Muscle layer of colon (tissue), 2 donors: ENCODE results near the gene TXK.

ENCODE experiments used
- H3K27ac ChIP-seq: one replicate; pipeline ENCODE4 v1.7.0; 2013; ENCODE audit warnings: low read depth, mild to moderate bottlenecking, low read length, moderate library complexity
- H3K27me3 ChIP-seq, 2 donors: one replicate each; pipeline ENCODE4 v1.7.0; 2013; ENCODE audit warnings: low read length in 2 of 2, mild to moderate bottlenecking in 2 of 2; ENCODE audit not compliant: insufficient read depth in 2 of 2, control insufficient read depth in 1 of 2
- H3K36me3 ChIP-seq: one replicate; pipeline ENCODE4 v1.7.0; 2013; ENCODE audit warnings: mild to moderate bottlenecking, low read length; ENCODE audit not compliant: insufficient read depth
- H3K4me1 ChIP-seq: one replicate; pipeline ENCODE4 v1.7.0; 2013; ENCODE audit warnings: mild to moderate bottlenecking, low read length; ENCODE audit not compliant: insufficient read depth
- H3K4me3 ChIP-seq, 2 donors: one replicate each; pipeline ENCODE4 v1.7.0; 2013; ENCODE audit warnings: low read length in 2 of 2, low read depth in 1 of 2, mild to moderate bottlenecking in 1 of 2, moderate library complexity in 1 of 2
- H3K9ac ChIP-seq: one replicate; pipeline ENCODE4 v1.7.0; 2013; ENCODE audit warnings: low read length
- H3K9me3 ChIP-seq: one replicate; pipeline ENCODE4 v1.7.0; 2013; ENCODE audit warnings: mild to moderate bottlenecking, low read length
- donor health status: abdominal sarcoma.
- donor health status: Adenocarcinoma of cecum.

TXK gene

GRCh38 chr4:48071191-48071590 lies 62.9 kb downstream of the TXK start:
- Histone ChIP-seq H3K9me3 (no peaks in the 10 kb centered on the region), H3K27ac (no peak overlapping the region), H3K4me3 (no peak overlapping the region), H3K4me1 (no peaks in the 10 kb centered on the region), H3K27me3 (no peaks in the 10 kb centered on the region), H3K9ac (no peak overlapping the region), H3K36me3 (no peaks in the 10 kb centered on the region)

- no peaks in the 10 kb centered on the region for H3K27me3 ChIP-seq
- no peak overlapping the region for H3K9ac ChIP-seq
- no peaks in the 10 kb centered on the region for H3K36me3 ChIP-seq
- no peak overlapping the region for H3K4me3 ChIP-seq
- no peaks in the 10 kb centered on the region for H3K9me3 ChIP-seq
- H3K4me1 ChIP-seq, result no peaks in the 10 kb centered on the region
- no peak overlapping the region for H3K27ac ChIP-seq
These were observed 65.0 kb downstream of the TXK start for GRCh38 chr4:48069026-48069425.

GRCh38 chr4:48068182-48068581 lies 65.9 kb downstream of the TXK start:
- H3K4me3 ChIP-seq, result no peak overlapping the region
- no peak overlapping the region for H3K9ac ChIP-seq
- no peaks in the 10 kb centered on the region for H3K27me3 ChIP-seq
- H3K27ac ChIP-seq, result no peak overlapping the region
- no peaks in the 10 kb centered on the region for H3K9me3 ChIP-seq
- no peaks in the 10 kb centered on the region for H3K4me1 ChIP-seq
- H3K36me3 ChIP-seq, result no peaks in the 10 kb centered on the region

- Histone ChIP-seq H3K27me3 (no peaks in the 10 kb centered on the region), H3K36me3 (no peaks in the 10 kb centered on the region), H3K9ac (no peak overlapping the region)
These were observed 66.5 kb downstream of the TXK start for GRCh38 chr4:48067536-48067935.

GRCh38 chr4:48065587-48066052 lies 68.4 kb downstream of the TXK start:
- H3K9ac ChIP-seq, result no peak overlapping the region
- no peak overlapping the region for H3K27ac ChIP-seq
- H3K9me3 ChIP-seq, result no peaks in the 10 kb centered on the region
- no peaks in the 10 kb centered on the region for H3K4me1 ChIP-seq
- no peaks in the 10 kb centered on the region for H3K36me3 ChIP-seq
- no peaks in the 10 kb centered on the region for H3K27me3 ChIP-seq
- H3K4me3 ChIP-seq, result no peak overlapping the region

More at GRCh38 chr4:48067536-48067935, 66.5 kb downstream of the TXK start:
- no peaks in the 10 kb centered on the region for H3K4me1 ChIP-seq
- no peaks in the 10 kb centered on the region for H3K9me3 ChIP-seq
- H3K4me3 ChIP-seq, result no peak overlapping the region
- H3K27ac ChIP-seq, result no peak overlapping the region

GRCh38 chr4:48064349-48064748 lies 69.7 kb downstream of the TXK start:
- no peaks in the 10 kb centered on the region for H3K9me3 ChIP-seq
- no peak overlapping the region for H3K27ac ChIP-seq
- no peaks in the 10 kb centered on the region for H3K4me1 ChIP-seq
- no peaks in the 10 kb centered on the region for H3K27me3 ChIP-seq
- H3K36me3 ChIP-seq, result no peaks in the 10 kb centered on the region
- no peak overlapping the region for H3K4me3 ChIP-seq
- H3K9ac ChIP-seq, result no peak overlapping the region

GRCh38 chr4:48058617-48059530 lies 75.2 kb downstream of the TXK start:
- Histone ChIP-seq H3K36me3 (no peaks in the 10 kb centered on the region), H3K9ac (no peak overlapping the region), H3K4me3 (no peak overlapping the region), H3K27me3 (no peaks in the 10 kb centered on the region), H3K27ac (no peak overlapping the region), H3K4me1 (no peaks in the 10 kb centered on the region), H3K9me3 (no peaks in the 10 kb centered on the region)

- no peak overlapping the region for H3K27ac ChIP-seq
- no peaks in the 10 kb centered on the region for H3K4me1 ChIP-seq
- no peaks in the 10 kb centered on the region for H3K9me3 ChIP-seq
- no peak overlapping the region for H3K4me3 ChIP-seq
- H3K27me3 ChIP-seq, result no peaks in the 10 kb centered on the region
- H3K9ac ChIP-seq, result no peak overlapping the region
- no peaks in the 10 kb centered on the region for H3K36me3 ChIP-seq
These were observed 83.0 kb downstream of the TXK start for GRCh38 chr4:48051078-48051477.

- no peak overlapping the region for H3K4me3 ChIP-seq
- H3K9ac ChIP-seq, result no peak overlapping the region
- no peak overlapping the region for H3K27ac ChIP-seq
- no peaks in the 10 kb centered on the region for H3K9me3 ChIP-seq
- H3K36me3 ChIP-seq, result no peaks in the 10 kb centered on the region
- no peaks in the 10 kb centered on the region for H3K27me3 ChIP-seq
- H3K4me1 ChIP-seq, result no peaks in the 10 kb centered on the region
These were observed 84.6 kb downstream of the TXK start for GRCh38 chr4:48049483-48049882.

GRCh38 chr4:48047896-48048295 lies 86.2 kb downstream of the TXK start:
- Histone ChIP-seq H3K9me3 (no peaks in the 10 kb centered on the region), H3K27ac (no peak overlapping the region), H3K27me3 (no peaks in the 10 kb centered on the region), H3K9ac (no peak overlapping the region), H3K4me3 (no peak overlapping the region), H3K4me1 (no peaks in the 10 kb centered on the region), H3K36me3 (no peaks in the 10 kb centered on the region)

- Histone ChIP-seq H3K27me3 (no peaks in the 10 kb centered on the region), H3K4me1 (no peaks in the 10 kb centered on the region), H3K27ac (no peak overlapping the region), H3K9ac (no peak overlapping the region), H3K4me3 (no peak overlapping the region), H3K9me3 (no peaks in the 10 kb centered on the region), H3K36me3 (no peaks in the 10 kb centered on the region)
These were observed 86.6 kb downstream of the TXK start for GRCh38 chr4:48047421-48047844.

GRCh38 chr4:48046059-48046458 lies 88.0 kb downstream of the TXK start:
- Histone ChIP-seq H3K27me3 (no peaks in the 10 kb centered on the region), H3K4me3 (no peak overlapping the region), H3K36me3 (no peaks in the 10 kb centered on the region), H3K9me3 (no peaks in the 10 kb centered on the region), H3K9ac (no peak overlapping the region), H3K27ac (no peak overlapping the region), H3K4me1 (no peaks in the 10 kb centered on the region)
